Trophoblast cell (in vitro differentiated cells and primary cell): ENCODE data around the gene DRC7.

ENCODE experiments used
- DNase-seq, 2 donors: peaks; one replicate each; pipeline ENCODE4 v3.0.0-alpha.2; 2016
- H2AFZ ChIP-seq: 2 replicates; pipeline ENCODE4 v1.6.1; 2013; ENCODE audit warnings: low read length, moderate library complexity, mild to moderate bottlenecking; ENCODE audit not compliant: insufficient read depth, poor library complexity
- H2AK5ac ChIP-seq: 2 replicates; pipeline ENCODE4 v1.6.1; 2013; ENCODE audit warnings: mild to moderate bottlenecking, low read length
- H2BK120ac ChIP-seq: 2 replicates; pipeline ENCODE4 v1.6.1; 2013; ENCODE audit warnings: low read length, mild to moderate bottlenecking, moderate library complexity; ENCODE audit not compliant: insufficient read depth, poor library complexity
- H2BK12ac ChIP-seq: 2 replicates; pipeline ENCODE4 v1.6.1; 2013; ENCODE audit warnings: mild to moderate bottlenecking, low read length, moderate library complexity
- H2BK5ac ChIP-seq: 2 replicates; pipeline ENCODE4 v1.6.1; 2013; ENCODE audit warnings: low read length, low read depth, moderate library complexity, mild to moderate bottlenecking; ENCODE audit not compliant: poor library complexity
- H3K14ac ChIP-seq: 2 replicates; pipeline ENCODE4 v1.6.1; 2013; ENCODE audit warnings: mild to moderate bottlenecking, low read length
- H3K18ac ChIP-seq: 2 replicates; pipeline ENCODE4 v1.6.1; 2013; ENCODE audit warnings: mild to moderate bottlenecking, low read length
- H3K23ac ChIP-seq: 2 replicates; pipeline ENCODE4 v1.6.1; 2013; ENCODE audit warnings: low read length
- H3K27ac ChIP-seq: 2 replicates; pipeline ENCODE4 v1.5.1; 2013; ENCODE audit warnings: low read depth, mild to moderate bottlenecking, inconsistent platforms, low read length, moderate library complexity
- H3K27me3 ChIP-seq: 2 replicates; pipeline ENCODE4 v1.6.1; 2013; ENCODE audit warnings: inconsistent platforms, mild to moderate bottlenecking, low read length, moderate library complexity; ENCODE audit not compliant: insufficient read depth
- H3K36me3 ChIP-seq, 2 experiments: 1 replicate in 1 of 2; 2 replicates in 1 of 2; pipeline ENCODE4 v1.6.1; 2013; ENCODE audit warnings: low read length in 2 of 2, mild to moderate bottlenecking in 2 of 2, moderate library complexity in 1 of 2; ENCODE audit not compliant: insufficient read depth in 2 of 2, control insufficient read depth in 1 of 2
- H3K4ac ChIP-seq: 2 replicates; pipeline ENCODE4 v1.6.1; 2013; ENCODE audit warnings: low read depth, mild to moderate bottlenecking, low read length, moderate library complexity
- H3K4me1 ChIP-seq, 2 experiments: 1 replicate in 1 of 2; 2 replicates in 1 of 2; pipeline ENCODE4 v1.6.1; 2013; ENCODE audit warnings: low read length in 2 of 2, mild to moderate bottlenecking in 2 of 2, moderate library complexity in 1 of 2; ENCODE audit not compliant: insufficient read depth in 2 of 2, control insufficient read depth in 1 of 2
- H3K4me2 ChIP-seq: 2 replicates; pipeline ENCODE4 v1.6.1; 2013; ENCODE audit warnings: inconsistent platforms, mild to moderate bottlenecking, low read length, moderate library complexity
- H3K4me3 ChIP-seq: 2 replicates; pipeline ENCODE4 v1.5.1; 2013; ENCODE audit warnings: mild to moderate bottlenecking, low read depth, low read length, inconsistent platforms
- H3K79me1 ChIP-seq: one replicate; pipeline ENCODE4 v1.6.1; 2013; ENCODE audit warnings: low read length
- H3K79me2 ChIP-seq: 2 replicates; pipeline ENCODE4 v1.6.1; 2013; ENCODE audit warnings: low read length, mild to moderate bottlenecking; ENCODE audit not compliant: control insufficient read depth, insufficient read depth, poor library complexity
- H3K9ac ChIP-seq: 2 replicates; pipeline ENCODE4 v1.6.1; 2013; ENCODE audit warnings: mild to moderate bottlenecking, low read length
- H3K9me3 ChIP-seq: 2 replicates; pipeline ENCODE4 v1.6.1; 2013; ENCODE audit warnings: low read depth, mild to moderate bottlenecking, control low read depth, inconsistent platforms, low read length; ENCODE audit not compliant: insufficient read depth
- H4K12ac ChIP-seq: 2 replicates; pipeline ENCODE4 v1.6.1; 2013; ENCODE audit warnings: low read depth, mild to moderate bottlenecking, low read length, moderate library complexity
- H4K8ac ChIP-seq: 2 replicates; pipeline ENCODE4 v1.6.1; 2013; ENCODE audit warnings: low read depth, mild to moderate bottlenecking, low read length, moderate library complexity
- H4K91ac ChIP-seq: one replicate; pipeline ENCODE4 v1.6.1; 2013; ENCODE audit warnings: low read depth, mild to moderate bottlenecking, low read length, moderate library complexity
- WGBS: extraction: QIAGEN DNeasy Blood & Tissue Kit; methylation state at CpG from one replicate; pipeline ENCODE4 v1.1.7; 2013; ENCODE audit warnings: missing lambda C conversion rate; ENCODE audit not compliant: insufficient read length, insufficient coverage; ENCODE audit errors: extremely low coverage; 5-methylcytosine and 5-hydroxymethylcytosine counted together

Gene DRC7

GRCh38 chr16:57693550-57693949, 1.1 kb upstream of the DRC7 start:
- no peak overlapping the region for H2BK12ac ChIP-seq
- no peak overlapping the region for H4K12ac ChIP-seq
- peaks cover 3 to 8% of the 10 kb centered on the region in 2 experiments for H3K4me1 ChIP-seq
- H3K36me3 ChIP-seq, result no peaks in the 10 kb centered on the region
- H4K8ac ChIP-seq, result no peak overlapping the region
- H3K4me2 ChIP-seq, result no peak overlapping the region
- no peak overlapping the region for H3K23ac ChIP-seq
- no peaks in the 10 kb centered on the region for H3K79me1 ChIP-seq
- peaks cover 2% of the 10 kb centered on the region for H3K9me3 ChIP-seq
- H3K4me3 ChIP-seq, result no peak overlapping the region
- DNase-seq, result no peak
- no peak overlapping the region for H3K14ac ChIP-seq
- WGBS, result no CpG with 5 or more reads among the region's 4 CpGs
- H3K79me2 ChIP-seq, result no peaks in the 10 kb centered on the region
- no peak overlapping the region for H3K9ac ChIP-seq
- no peak overlapping the region for H2BK5ac ChIP-seq
- no peak overlapping the region for H2AK5ac ChIP-seq
- no peak overlapping the region for H3K4ac ChIP-seq
- H3K27me3 ChIP-seq, result no peaks in the 10 kb centered on the region
- no peak overlapping the region for H3K18ac ChIP-seq
- H4K91ac ChIP-seq, result no peak overlapping the region
- H2BK120ac ChIP-seq, result no peak overlapping the region
- no peak overlapping the region for H3K27ac ChIP-seq
- no peak overlapping the region for H2AFZ ChIP-seq

DNA sequence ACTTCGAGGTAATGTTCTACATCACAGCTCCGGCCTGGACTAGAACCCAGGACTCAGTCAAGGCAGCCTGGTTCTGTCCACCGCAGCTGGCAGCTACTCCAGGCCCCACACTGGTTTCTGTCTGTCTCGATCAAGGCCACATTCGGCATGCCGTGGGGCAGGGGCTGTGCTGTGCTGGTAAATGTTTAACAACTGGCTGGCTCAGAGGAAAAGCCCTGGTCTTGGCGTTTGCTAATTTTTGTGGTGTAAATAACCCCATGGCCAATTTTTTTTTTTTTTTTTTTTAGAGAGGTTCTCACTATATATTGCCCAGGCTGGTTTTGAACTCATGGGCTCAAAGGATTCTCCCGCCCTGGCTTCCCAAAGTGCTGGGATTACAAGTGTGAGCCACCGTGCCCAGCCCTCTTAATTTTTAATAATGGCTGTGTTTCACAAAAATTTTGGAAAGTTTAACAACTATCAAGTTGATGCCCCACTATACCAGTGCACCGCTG, 328 bp upstream of the DRC7 start:
- H3K4ac ChIP-seq, result no peak overlapping the region
- no peaks in the 10 kb centered on the region for H3K79me2 ChIP-seq
- H3K27ac ChIP-seq, result no peak overlapping the region
- no peak overlapping the region for H2BK5ac ChIP-seq
- H2AK5ac ChIP-seq, result no peak overlapping the region
- no peak overlapping the region for H2AFZ ChIP-seq
- H3K9me3 ChIP-seq, result peaks cover 2% of the 10 kb centered on the region
- no peak overlapping the region for H3K4me2 ChIP-seq
- H3K18ac ChIP-seq, result no peak overlapping the region
- H3K9ac ChIP-seq, result no peak overlapping the region
- no peak overlapping the region for H3K14ac ChIP-seq
- no peak overlapping the region for H4K91ac ChIP-seq
- H3K27me3 ChIP-seq, result no peaks in the 10 kb centered on the region
- H3K36me3 ChIP-seq, result no peaks in the 10 kb centered on the region
- no peak overlapping the region for H2BK12ac ChIP-seq
- no peak overlapping the region for H2BK120ac ChIP-seq
- DNase-seq, result no peak
- H3K4me1 ChIP-seq, result peaks cover 3 to 8% of the 10 kb centered on the region in 2 experiments
- H4K12ac ChIP-seq, result no peak overlapping the region
- WGBS, result no CpG with 5 or more reads among the region's 10 CpGs
- H3K23ac ChIP-seq, result no peak overlapping the region
- no peak overlapping the region for H4K8ac ChIP-seq
- H3K79me1 ChIP-seq, result no peaks in the 10 kb centered on the region
- H3K4me3 ChIP-seq, result no peak overlapping the region

DNA sequence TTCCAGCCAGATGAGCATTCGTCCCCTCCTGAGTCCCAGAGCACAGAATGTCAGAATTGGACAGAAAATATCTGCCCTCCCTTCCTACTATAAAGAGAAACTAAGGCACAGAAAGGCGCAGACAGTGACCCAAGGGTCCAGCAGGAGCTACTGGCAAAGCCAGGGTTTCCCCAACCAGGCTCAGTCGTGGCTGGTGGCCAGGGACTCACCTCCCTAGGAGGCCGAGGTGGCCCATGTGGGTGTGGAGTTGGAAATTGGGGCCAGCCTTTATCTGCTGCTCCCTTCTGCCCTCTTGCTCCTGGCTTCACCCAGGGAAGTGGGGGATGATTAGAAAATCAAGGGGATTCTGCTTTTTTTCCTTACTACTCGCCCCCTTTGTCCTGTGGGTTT, 1.1 kb downstream of the DRC7 start:
- Histone ChIP-seq H3K4ac (no peak overlapping the region), H4K8ac (no peak overlapping the region), H2AFZ (no peak overlapping the region), H3K27me3 (no peaks in the 10 kb centered on the region), H3K18ac (no peak overlapping the region), H3K9me3 (peaks cover 2% of the 10 kb centered on the region), H3K23ac (no peak overlapping the region), H3K4me2 (no peak overlapping the region), H3K4me3 (no peak overlapping the region), H3K79me2 (no peaks in the 10 kb centered on the region), H3K4me1 (peaks cover 6 to 7% of the 10 kb centered on the region in 2 experiments), H3K9ac (no peak overlapping the region), H2AK5ac (no peak overlapping the region), H2BK12ac (no peak overlapping the region), H2BK120ac (no peak overlapping the region), H4K12ac (no peak overlapping the region), H3K36me3 (no peaks in the 10 kb centered on the region), H3K27ac (no peak overlapping the region), H3K79me1 (peaks cover 3% of the 10 kb centered on the region), H3K14ac (no peak overlapping the region), H2BK5ac (no peak overlapping the region), H4K91ac (no peak overlapping the region)
- no peak for DNase-seq
- WGBS, result no CpG with 5 or more reads among the region's 5 CpGs

DNA sequence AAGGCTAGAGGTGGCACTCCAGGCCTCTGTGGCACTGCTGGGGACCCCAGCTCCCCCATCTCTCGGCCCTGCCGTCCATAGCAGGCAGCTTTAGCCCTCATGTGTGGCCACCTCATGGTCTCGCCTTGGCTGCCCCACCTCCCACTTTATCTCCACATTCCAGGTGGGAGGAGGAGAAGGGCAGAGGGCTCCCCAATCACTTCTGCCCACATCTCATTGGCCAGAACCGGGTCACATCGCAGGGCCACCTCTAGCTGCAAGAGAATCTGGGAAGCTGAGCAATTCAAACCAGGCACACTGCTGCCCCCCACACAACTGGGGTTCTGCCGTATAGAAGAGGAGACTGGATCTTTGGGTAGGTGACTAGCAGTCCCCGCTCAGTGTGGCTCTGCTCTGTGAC, 1.6 kb downstream of the DRC7 start:
- Histone ChIP-seq H3K79me2 (no peaks in the 10 kb centered on the region), H2AFZ (no peak overlapping the region), H2BK120ac (no peak overlapping the region), H2BK5ac (no peak overlapping the region), H3K23ac (no peak overlapping the region), H3K14ac (no peak overlapping the region), H3K79me1 (peaks cover 3% of the 10 kb centered on the region), H3K4me3 (no peak overlapping the region), H4K12ac (no peak overlapping the region), H3K9me3 (peaks cover 2% of the 10 kb centered on the region), H3K4me2 (no peak overlapping the region), H2AK5ac (no peak overlapping the region), H2BK12ac (no peak overlapping the region), H4K91ac (no peak overlapping the region), H3K27ac (no peak overlapping the region), H4K8ac (no peak overlapping the region), H3K9ac (no peak overlapping the region), H3K18ac (no peak overlapping the region), H3K27me3 (no peaks in the 10 kb centered on the region), H3K4ac (no peak overlapping the region), H3K4me1 (peaks cover 9 to 10% of the 10 kb centered on the region in 2 experiments), H3K36me3 (no peaks in the 10 kb centered on the region)
- no CpG with 5 or more reads among the region's 7 CpGs for WGBS
- DNase-seq, result no peak
